K562 (cell line): Measurements from ENCODE around the gene METTL8.

ENCODE experiments used
- ATF3 ChIP-seq, 2 experiments: fragments of 450-650 bp in 1 of 2; sonication (generic) in 1 of 2; formaldehyde crosslinking in 1 of 2; IDR thresholded peaks in 1 of 2; conservative IDR thresholded peaks in 1 of 2; 2 replicates each; pipeline versions ENCODE4 v1.6.1 to v1.8.1; 2016 to 2023; ENCODE audit warnings: mild to moderate bottlenecking in 2 of 2, moderate library complexity in 2 of 2, inconsistent platforms in 1 of 2, missing genetic modification reagents in 1 of 2
- CREB1 ChIP-seq, 2 experiments: sonication (generic) in 1 of 2; formaldehyde crosslinking in 1 of 2; IDR thresholded peaks; 2 replicates each; pipeline versions ENCODE4 v1.6.1 to v1.8.0; 2012 to 2022; ENCODE audit warnings: inconsistent platforms in 1 of 2, mild to moderate bottlenecking in 1 of 2, missing genetic modification reagents in 1 of 2, moderate library complexity in 1 of 2
- EP300 ChIP-seq: IDR thresholded peaks from 2 replicates; pipeline ENCODE4 v1.6.1; 2012; ENCODE audit warnings: low read length, improper control_type of control experiment
- EWSR1 ChIP-seq: fragments of 450-650 bp; IDR thresholded peaks from 2 replicates; pipeline ENCODE4 v1.6.1; 2018; ENCODE audit warnings: borderline replicate concordance, mild to moderate bottlenecking, low read depth, moderate library complexity; ENCODE audit not compliant: partially characterized antibody
- FOXA3 ChIP-seq, 2 experiments: fragments of 450-650 bp in 1 of 2; sonication (generic) in 1 of 2; formaldehyde crosslinking; IDR thresholded peaks in 1 of 2; conservative IDR thresholded peaks in 1 of 2; 2 replicates each; pipeline versions ENCODE4 v1.4.0 to v1.8.0; 2020 to 2022; ENCODE audit warnings: mild to moderate bottlenecking in 2 of 2, missing genetic modification reagents in 1 of 2
- NFIC ChIP-seq: fragments of 450-650 bp; IDR thresholded peaks from 2 replicates; pipeline ENCODE4 v1.6.1; 2017; ENCODE audit warnings: mild to moderate bottlenecking, inconsistent platforms
- POLR2AphosphoS5 ChIP-seq: IDR thresholded peaks from 2 replicates; pipeline ENCODE4 v1.6.1; 2011; ENCODE audit warnings: mild to moderate bottlenecking, low read depth, low read length, moderate library complexity; ENCODE audit not compliant: control insufficient read depth, insufficient read depth
- THAP12 ChIP-seq: fragments of 250-450 bp; sonication (Bioruptor Pico); IDR thresholded peaks from 2 replicates; pipeline ENCODE4 v1.9.0; 2021; ENCODE audit warnings: mild to moderate bottlenecking, inconsistent platforms
- ZBTB40 ChIP-seq, 2 experiments: fragments of 450-650 bp in 1 of 2; sonication (generic) in 1 of 2; formaldehyde crosslinking in 1 of 2; IDR thresholded peaks; 2 replicates each; pipeline versions ENCODE4 v1.7.1 to v1.9.0; 2016 to 2022; ENCODE audit warnings: inconsistent platforms in 1 of 2, mild to moderate bottlenecking in 1 of 2, missing genetic modification reagents in 1 of 2
- ZFP1 ChIP-seq: fragments of 450-650 bp; formaldehyde crosslinking; IDR thresholded peaks from 2 replicates; pipeline ENCODE4 v1.4.0; 2020; ENCODE audit warnings: mild to moderate bottlenecking, mixed read lengths
- ZNF143 ChIP-seq: sonication (generic); formaldehyde crosslinking; IDR thresholded peaks from 2 replicates; pipeline ENCODE4 v1.9.0; 2022; ENCODE audit warnings: mild to moderate bottlenecking, missing genetic modification reagents
- ZNF407 ChIP-seq: fragments of 450-650 bp; IDR thresholded peaks from 2 replicates; pipeline ENCODE4 v1.6.1; 2016; ENCODE audit warnings: low read depth

DNA sequence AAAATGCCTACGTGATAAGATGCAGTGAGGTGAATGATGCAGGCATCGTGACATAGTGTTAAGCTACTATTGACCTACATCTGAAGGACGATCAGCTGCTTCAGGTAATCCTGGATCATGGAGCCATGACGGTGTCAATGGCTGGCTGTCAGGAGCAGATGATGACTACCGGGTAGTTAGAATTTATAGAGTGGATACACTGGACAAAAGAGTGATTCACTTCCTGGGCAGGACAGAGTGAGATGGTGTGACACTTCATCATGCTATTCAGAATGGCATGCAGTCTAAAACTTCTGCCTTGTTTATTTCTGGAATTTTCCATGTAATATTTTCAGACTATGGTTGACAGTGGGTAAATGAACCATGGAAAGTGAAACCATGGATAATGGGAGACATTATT, 29.5 kb downstream of the METTL8 start:
- TF ChIP-seq NFIC = no peak
- TF ChIP-seq ZFP1 (CRISPR knock-in tag) = no peak
- TF ChIP-seq ZNF407 = no peak
- no peak for TF ChIP-seq CREB1 (IDR thresholded peaks at IDR 0.05)
- TF ChIP-seq CREB1 (CRISPR knock-in tag; IDR thresholded peaks at IDR 0.05) = no peak
- TF ChIP-seq FOXA3 (CRISPR knock-in tag; conservative IDR thresholded peaks at IDR 0.05 in 1 of 2, IDR thresholded peaks at IDR 0.05 in 1 of 2) = no peak
- TF ChIP-seq POLR2AphosphoS5 = no peak
- TF ChIP-seq THAP12 = no peak
- no peak for TF ChIP-seq ATF3 (IDR thresholded peaks at IDR 0.05)
- TF ChIP-seq ATF3 (CRISPR knock-in tag; conservative IDR thresholded peaks at IDR 0.05) = no peak
- TF ChIP-seq EP300 = no peak
- no peak for TF ChIP-seq EWSR1
- no peak for TF ChIP-seq ZNF143 (CRISPR knock-in tag)
- no peak for TF ChIP-seq ZBTB40 (IDR thresholded peaks at IDR 0.05)
- no peak for TF ChIP-seq ZBTB40 (CRISPR knock-in tag; IDR thresholded peaks at IDR 0.05)
